Measurements from ENCODE around the gene TSC2. TPM values are rescaled to one million over a fixed set of nuclear protein-coding genes. Genes with fewer than 3 reads are reported as not detected.

Gene TSC2
- polyA plus RNA-seq, 1 donor from 2014 or later = 69.2 TPM

DNA sequence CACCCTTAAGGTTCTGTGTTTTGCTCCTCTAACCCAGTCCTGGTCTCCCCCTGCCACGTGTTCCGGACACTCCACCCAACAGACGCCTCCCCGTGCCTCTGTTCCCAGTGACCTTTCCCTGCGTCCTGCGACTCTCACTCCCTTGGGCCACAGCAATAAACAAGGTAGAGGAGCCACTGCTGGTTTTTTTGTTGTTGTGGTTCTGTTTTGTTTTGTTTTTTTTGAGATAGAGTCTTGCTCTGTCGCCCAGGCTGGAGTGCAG lies 31.9 kb upstream of the TSC2 start:
- Histone ChIP-seq H3K4me3 (ENCODE audit: low read length) (no peak overlapping the region), H3K27me3 (ENCODE audit: insufficient read depth, low read depth, low read length) (peaks cover 32% of the 10 kb centered on the region), H2AFZ (ENCODE audit: low read depth, low read length) (no peak overlapping the region), H3K9me3 (ENCODE audit: low read length) (no peaks in the 10 kb centered on the region), H3K9me2 (ENCODE audit: insufficient read depth, low read length) (no peaks in the 10 kb centered on the region), H3K79me2 (replicated peaks; ENCODE audit: insufficient read depth, low read length) (no peaks in the 10 kb centered on the region), H3K9ac (ENCODE audit: low read length) (no peak overlapping the region), H3K27ac (ENCODE audit: low read length) (no peak overlapping the region), H3K4me2 (ENCODE audit: low read length) (no peak overlapping the region), H3K36me3 (ENCODE audit: insufficient read depth, low read length) (no peaks in the 10 kb centered on the region), H4K20me1 (ENCODE audit: insufficient read depth) (no peaks in the 10 kb centered on the region), H3F3A (ENCODE audit: insufficient read depth, low read length, poor library complexity, severe bottlenecking) (no peaks in the 10 kb centered on the region)
- TF ChIP-seq EP300 (conservative IDR thresholded peaks at IDR 0.05; ENCODE audit: poor library complexity, severe bottlenecking) = no peak
- no peak for TF ChIP-seq MXI1 (conservative IDR thresholded peaks at IDR 0.05; ENCODE audit: poor library complexity, severe bottlenecking)
- no peak for TF ChIP-seq POLR2AphosphoS5 (IDR thresholded peaks at IDR 0.05)
- no peak for TF ChIP-seq EZH2 (IDR thresholded peaks at IDR 0.05; ENCODE audit: borderline replicate concordance, insufficient read depth, low read length, poor library complexity, severe bottlenecking)
- no peak for TF ChIP-seq TAF1 (IDR thresholded peaks at IDR 0.05; ENCODE audit: low read depth)
- TF ChIP-seq RAD21 (conservative IDR thresholded peaks at IDR 0.05) = no peak
- TF ChIP-seq, protein P1, sequence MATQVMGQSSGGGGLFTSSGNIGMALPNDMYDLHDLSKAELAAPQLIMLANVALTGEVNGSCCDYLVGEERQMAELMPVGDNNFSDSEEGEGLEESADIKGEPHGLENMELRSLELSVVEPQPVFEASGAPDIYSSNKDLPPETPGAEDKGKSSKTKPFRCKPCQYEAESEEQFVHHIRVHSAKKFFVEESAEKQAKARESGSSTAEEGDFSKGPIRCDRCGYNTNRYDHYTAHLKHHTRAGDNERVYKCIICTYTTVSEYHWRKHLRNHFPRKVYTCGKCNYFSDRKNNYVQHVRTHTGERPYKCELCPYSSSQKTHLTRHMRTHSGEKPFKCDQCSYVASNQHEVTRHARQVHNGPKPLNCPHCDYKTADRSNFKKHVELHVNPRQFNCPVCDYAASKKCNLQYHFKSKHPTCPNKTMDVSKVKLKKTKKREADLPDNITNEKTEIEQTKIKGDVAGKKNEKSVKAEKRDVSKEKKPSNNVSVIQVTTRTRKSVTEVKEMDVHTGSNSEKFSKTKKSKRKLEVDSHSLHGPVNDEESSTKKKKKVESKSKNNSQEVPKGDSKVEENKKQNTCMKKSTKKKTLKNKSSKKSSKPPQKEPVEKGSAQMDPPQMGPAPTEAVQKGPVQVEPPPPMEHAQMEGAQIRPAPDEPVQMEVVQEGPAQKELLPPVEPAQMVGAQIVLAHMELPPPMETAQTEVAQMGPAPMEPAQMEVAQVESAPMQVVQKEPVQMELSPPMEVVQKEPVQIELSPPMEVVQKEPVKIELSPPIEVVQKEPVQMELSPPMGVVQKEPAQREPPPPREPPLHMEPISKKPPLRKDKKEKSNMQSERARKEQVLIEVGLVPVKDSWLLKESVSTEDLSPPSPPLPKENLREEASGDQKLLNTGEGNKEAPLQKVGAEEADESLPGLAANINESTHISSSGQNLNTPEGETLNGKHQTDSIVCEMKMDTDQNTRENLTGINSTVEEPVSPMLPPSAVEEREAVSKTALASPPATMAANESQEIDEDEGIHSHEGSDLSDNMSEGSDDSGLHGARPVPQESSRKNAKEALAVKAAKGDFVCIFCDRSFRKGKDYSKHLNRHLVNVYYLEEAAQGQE (IDR thresholded peaks at IDR 0.05; ENCODE audit: borderline replicate concordance) = no peak
- TF ChIP-seq, protein P2, sequence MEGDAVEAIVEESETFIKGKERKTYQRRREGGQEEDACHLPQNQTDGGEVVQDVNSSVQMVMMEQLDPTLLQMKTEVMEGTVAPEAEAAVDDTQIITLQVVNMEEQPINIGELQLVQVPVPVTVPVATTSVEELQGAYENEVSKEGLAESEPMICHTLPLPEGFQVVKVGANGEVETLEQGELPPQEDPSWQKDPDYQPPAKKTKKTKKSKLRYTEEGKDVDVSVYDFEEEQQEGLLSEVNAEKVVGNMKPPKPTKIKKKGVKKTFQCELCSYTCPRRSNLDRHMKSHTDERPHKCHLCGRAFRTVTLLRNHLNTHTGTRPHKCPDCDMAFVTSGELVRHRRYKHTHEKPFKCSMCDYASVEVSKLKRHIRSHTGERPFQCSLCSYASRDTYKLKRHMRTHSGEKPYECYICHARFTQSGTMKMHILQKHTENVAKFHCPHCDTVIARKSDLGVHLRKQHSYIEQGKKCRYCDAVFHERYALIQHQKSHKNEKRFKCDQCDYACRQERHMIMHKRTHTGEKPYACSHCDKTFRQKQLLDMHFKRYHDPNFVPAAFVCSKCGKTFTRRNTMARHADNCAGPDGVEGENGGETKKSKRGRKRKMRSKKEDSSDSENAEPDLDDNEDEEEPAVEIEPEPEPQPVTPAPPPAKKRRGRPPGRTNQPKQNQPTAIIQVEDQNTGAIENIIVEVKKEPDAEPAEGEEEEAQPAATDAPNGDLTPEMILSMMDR (IDR thresholded peaks at IDR 0.05; ENCODE audit: poor library complexity, severe bottlenecking) = no peak
- TF ChIP-seq SMC3 (conservative IDR thresholded peaks at IDR 0.05; ENCODE audit: poor library complexity) = no peak

DNA sequence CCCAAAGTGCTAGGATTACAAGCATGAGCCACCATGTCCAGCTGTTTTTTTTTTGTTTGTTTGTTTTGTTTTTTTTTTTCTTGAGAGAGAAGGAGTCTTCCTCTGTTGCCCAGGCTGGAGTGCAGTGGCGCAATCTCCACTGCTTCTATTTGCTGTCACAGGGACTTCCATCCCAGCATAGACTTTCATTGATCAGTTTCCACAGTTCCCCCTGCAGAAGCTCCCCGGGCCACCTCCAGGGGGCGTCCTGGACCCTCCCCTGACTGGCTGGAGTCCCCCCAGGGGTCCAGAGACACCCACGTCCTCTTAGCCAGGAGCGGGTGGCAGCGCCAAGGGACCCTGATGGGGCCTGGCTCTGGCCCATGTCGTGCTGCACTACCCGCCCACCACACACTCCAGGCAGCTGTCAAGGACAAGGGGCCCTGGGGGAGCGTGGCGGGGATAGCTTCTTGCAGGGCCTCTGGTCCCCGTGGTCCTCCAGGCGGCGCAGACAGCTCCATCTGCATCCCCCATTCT lies 31.3 kb upstream of the TSC2 start:
- Histone ChIP-seq H3K79me2 (replicated peaks; ENCODE audit: insufficient read depth, low read length) (no peaks in the 10 kb centered on the region), H3K27ac (ENCODE audit: low read length) (no peak overlapping the region), H3K4me2 (ENCODE audit: low read length) (no peak overlapping the region), H3K9ac (ENCODE audit: low read length) (no peak overlapping the region), H3F3A (ENCODE audit: insufficient read depth, low read length, poor library complexity, severe bottlenecking) (no peaks in the 10 kb centered on the region), H3K36me3 (ENCODE audit: insufficient read depth, low read length) (no peaks in the 10 kb centered on the region), H2AFZ (ENCODE audit: low read depth, low read length) (no peak overlapping the region), H3K9me3 (ENCODE audit: low read length) (no peaks in the 10 kb centered on the region), H3K27me3 (ENCODE audit: insufficient read depth, low read depth, low read length) (peaks cover 35% of the 10 kb centered on the region), H4K20me1 (ENCODE audit: insufficient read depth) (no peaks in the 10 kb centered on the region), H3K4me3 (ENCODE audit: low read length) (no peak overlapping the region), H3K9me2 (ENCODE audit: insufficient read depth, low read length) (no peaks in the 10 kb centered on the region)
- no peak for TF ChIP-seq TAF1 (IDR thresholded peaks at IDR 0.05; ENCODE audit: low read depth)
- no peak for TF ChIP-seq SMC3 (conservative IDR thresholded peaks at IDR 0.05; ENCODE audit: poor library complexity)
- no peak for TF ChIP-seq MXI1 (conservative IDR thresholded peaks at IDR 0.05; ENCODE audit: poor library complexity, severe bottlenecking)
- TF ChIP-seq, protein P2 (IDR thresholded peaks at IDR 0.05; ENCODE audit: poor library complexity, severe bottlenecking) = no peak
- TF ChIP-seq EP300 (conservative IDR thresholded peaks at IDR 0.05; ENCODE audit: poor library complexity, severe bottlenecking) = no peak
- TF ChIP-seq, protein P1 (IDR thresholded peaks at IDR 0.05; ENCODE audit: borderline replicate concordance) = no peak
- TF ChIP-seq EZH2 (IDR thresholded peaks at IDR 0.05; ENCODE audit: borderline replicate concordance, insufficient read depth, low read length, poor library complexity, severe bottlenecking) = no peak
- no peak for TF ChIP-seq RAD21 (conservative IDR thresholded peaks at IDR 0.05)
- no peak for TF ChIP-seq POLR2AphosphoS5 (IDR thresholded peaks at IDR 0.05)
